Liver (tissue), 9 donors: Measurements from ENCODE around the gene MAP6D1. TPM values are rescaled to one million over a fixed set of nuclear protein-coding genes. Genes with fewer than 3 reads are reported as not detected.

Experiments
- DNase-seq: peaks from one replicate; pipeline ENCODE4 v3.0.0-alpha.2; 2017; ENCODE audit warnings: low spot score
- H3K27ac ChIP-seq, 2 donors: one replicate each; pipeline ENCODE4 v1.7.0; 2013; ENCODE audit warnings: inconsistent platforms in 2 of 2, low read length in 2 of 2, control low read depth in 1 of 2, low read depth in 1 of 2, mild to moderate bottlenecking in 1 of 2
- H3K27me3 ChIP-seq, 4 donors: one replicate each; pipeline versions ENCODE4 v1.6.1 to v1.7.0; 2013; ENCODE audit warnings: low read length in 3 of 4, inconsistent platforms in 1 of 4, mild to moderate bottlenecking in 1 of 4, moderate library complexity in 1 of 4; ENCODE audit not compliant: control insufficient read depth in 4 of 4, insufficient read depth in 4 of 4
- H3K36me3 ChIP-seq, 4 donors: one replicate each; pipeline versions ENCODE4 v1.6.1 to v1.7.0; 2013; ENCODE audit warnings: low read length in 3 of 4, mild to moderate bottlenecking in 3 of 4, low read depth in 1 of 4, moderate library complexity in 1 of 4; ENCODE audit not compliant: control insufficient read depth in 4 of 4, insufficient read depth in 3 of 4
- H3K4me1 ChIP-seq, 4 donors: one replicate each; pipeline versions ENCODE4 v1.6.1 to v1.7.0; 2013; ENCODE audit warnings: low read length in 3 of 4, mild to moderate bottlenecking in 3 of 4, moderate library complexity in 1 of 4; ENCODE audit not compliant: control insufficient read depth in 4 of 4, insufficient read depth in 4 of 4
- H3K4me3 ChIP-seq, 3 donors: one replicate each; pipeline versions ENCODE4 v1.6.1 to v1.7.0; 2013; ENCODE audit warnings: low read length in 3 of 3, control low read depth in 1 of 3, low read depth in 1 of 3, mild to moderate bottlenecking in 1 of 3
- H3K9ac ChIP-seq, 2 donors: one replicate each; pipeline ENCODE4 v1.7.0; 2013; ENCODE audit warnings: low read length in 2 of 2, mild to moderate bottlenecking in 2 of 2, moderate library complexity in 2 of 2, control low read depth in 1 of 2, low read depth in 1 of 2
- H3K9me3 ChIP-seq, 4 donors: one replicate each; pipeline versions ENCODE4 v1.6.1 to v1.7.0; 2013; ENCODE audit warnings: low read length in 3 of 4; ENCODE audit not compliant: control insufficient read depth in 4 of 4
- EGR1 ChIP-seq, 2 donors: IDR thresholded peaks; 2 replicates each; pipeline ENCODE4 v1.6.1; 2016 to 2018; ENCODE audit warnings: antibody characterized with exemption in 2 of 2, low read depth in 2 of 2
- FOXA2 ChIP-seq: IDR thresholded peaks from 2 replicates; pipeline ENCODE4 v1.6.1; 2016; ENCODE audit warnings: antibody characterized with exemption
- HNF4A ChIP-seq, 2 donors: conservative IDR thresholded peaks; 2 replicates each; pipeline ENCODE4 v1.6.1; 2016; ENCODE audit warnings: antibody characterized with exemption in 2 of 2, mild to moderate bottlenecking in 2 of 2
- HNF4G ChIP-seq: IDR thresholded peaks from 2 replicates; pipeline ENCODE4 v1.6.1; 2016; ENCODE audit warnings: antibody characterized with exemption
- JUND ChIP-seq, 2 donors: IDR thresholded peaks; 2 replicates each; pipeline ENCODE4 v1.6.1; 2016; ENCODE audit warnings: antibody characterized with exemption in 2 of 2
- NR2F2 ChIP-seq: IDR thresholded peaks from 2 replicates; pipeline ENCODE4 v1.6.1; 2016; ENCODE audit warnings: antibody characterized with exemption
- RAD21 ChIP-seq, 2 donors: IDR thresholded peaks; 2 replicates each; pipeline ENCODE4 v1.6.1; 2016; ENCODE audit warnings: antibody characterized with exemption in 2 of 2, mild to moderate bottlenecking in 2 of 2
- RXRA ChIP-seq, 2 donors: IDR thresholded peaks; 2 replicates each; pipeline ENCODE4 v1.6.1; 2017 to 2018; ENCODE audit warnings: antibody characterized with exemption in 2 of 2, mild to moderate bottlenecking in 1 of 2
- SP1 ChIP-seq: IDR thresholded peaks from 2 replicates; pipeline ENCODE4 v1.6.1; 2018; ENCODE audit warnings: antibody characterized with exemption, mild to moderate bottlenecking
- TAF1 ChIP-seq: conservative IDR thresholded peaks from 2 replicates; pipeline ENCODE4 v1.6.1; 2016; ENCODE audit warnings: antibody characterized with exemption, mild to moderate bottlenecking
- WGBS: extraction: QIAGEN DNeasy Blood & Tissue Kit; methylation state at CpG from one replicate; pipeline ENCODE4 v1.1.7; 2013; 5-methylcytosine and 5-hydroxymethylcytosine counted together
- polyA plus RNA-seq, 2 donors: library from polyadenylated mRNA; stranded (reverse) in 1 of 2; unstranded in 1 of 2; fragments of 200-250 nt in 1 of 2; fragments of >200 nt in 1 of 2; fragmentation: Nextera tagmentation in 1 of 2; extraction: Ambion mirVana in 1 of 2; gene quantifications; one replicate each; pipeline versions ENCODE4 v1.2.1 to v1.2.3, GENCODE V29; 2013 to 2015
- total RNA-seq, 2 donors: library from RNA; depleted of rRNA; stranded (reverse); fragments of >200 nt; gene quantifications; one replicate each; pipeline ENCODE4 v1.2.3, GENCODE V29; 2014
- TF ChIP-seq, protein P1 (sequence below): IDR thresholded peaks from 2 replicates; pipeline ENCODE4 v1.6.1; 2016; ENCODE audit warnings: antibody characterized with exemption
- TF ChIP-seq, protein P2 (sequence below): IDR thresholded peaks from 2 replicates; pipeline ENCODE4 v1.6.1; 2016; ENCODE audit warnings: antibody characterized with exemption, mild to moderate bottlenecking
- TF ChIP-seq, protein P3 (sequence below): IDR thresholded peaks from 2 replicates; pipeline ENCODE4 v1.6.1; 2016; ENCODE audit warnings: antibody characterized with exemption
- donor health status: healthy.
- donor health status: healthy.
- donor health status: healthy.
- donor health status: healthy.
- donor health status: healthy.

Gene MAP6D1
- total and polyA plus RNA-seq, 4 donors: 0.06 to 0.33 (median 0.19) TPM; not detected in 1

DNA sequence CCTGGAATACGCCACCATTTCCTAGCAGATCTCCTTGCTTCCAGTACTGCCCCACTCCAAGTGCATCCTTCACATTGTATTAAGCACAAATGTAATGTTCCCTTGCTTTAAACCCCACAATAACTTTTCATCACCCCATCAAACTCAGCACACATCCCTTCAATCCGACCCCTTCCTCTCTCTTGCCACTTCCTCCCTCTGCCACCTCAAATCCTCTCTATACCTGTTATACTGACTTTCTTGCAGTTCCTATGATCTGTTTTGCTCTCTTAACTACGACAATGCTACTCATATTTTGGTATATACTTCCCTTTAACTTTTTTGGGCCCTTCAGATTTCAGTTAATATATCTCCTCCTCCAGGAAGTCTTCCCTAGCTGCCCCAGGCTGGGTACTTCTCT lies 45.2 kb upstream of the MAP6D1 start:
- Histone ChIP-seq H3K4me3 (no peak overlapping the region), H3K9me3 (no peaks in the 10 kb centered on the region), H3K36me3 (peaks cover 0 to 18% (median 9%) of the 10 kb centered on the region in 4 donors), H3K27ac (no peak overlapping the region), H3K27me3 (no peaks in the 10 kb centered on the region), H3K9ac (no peak overlapping the region), H3K4me1 (peaks cover 0 to 10% (median 4%) of the 10 kb centered on the region in 4 donors)
- TF ChIP-seq TAF1 (no peak), HNF4G (no peak), HNF4A (conservative IDR thresholded peaks at IDR 0.05) (no peak), SP1 (no peak), NR2F2 (no peak)
- TF ChIP-seq, protein P1, sequence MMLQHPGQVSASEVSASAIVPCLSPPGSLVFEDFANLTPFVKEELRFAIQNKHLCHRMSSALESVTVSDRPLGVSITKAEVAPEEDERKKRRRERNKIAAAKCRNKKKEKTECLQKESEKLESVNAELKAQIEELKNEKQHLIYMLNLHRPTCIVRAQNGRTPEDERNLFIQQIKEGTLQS: no peak
- TF ChIP-seq, protein P2, sequence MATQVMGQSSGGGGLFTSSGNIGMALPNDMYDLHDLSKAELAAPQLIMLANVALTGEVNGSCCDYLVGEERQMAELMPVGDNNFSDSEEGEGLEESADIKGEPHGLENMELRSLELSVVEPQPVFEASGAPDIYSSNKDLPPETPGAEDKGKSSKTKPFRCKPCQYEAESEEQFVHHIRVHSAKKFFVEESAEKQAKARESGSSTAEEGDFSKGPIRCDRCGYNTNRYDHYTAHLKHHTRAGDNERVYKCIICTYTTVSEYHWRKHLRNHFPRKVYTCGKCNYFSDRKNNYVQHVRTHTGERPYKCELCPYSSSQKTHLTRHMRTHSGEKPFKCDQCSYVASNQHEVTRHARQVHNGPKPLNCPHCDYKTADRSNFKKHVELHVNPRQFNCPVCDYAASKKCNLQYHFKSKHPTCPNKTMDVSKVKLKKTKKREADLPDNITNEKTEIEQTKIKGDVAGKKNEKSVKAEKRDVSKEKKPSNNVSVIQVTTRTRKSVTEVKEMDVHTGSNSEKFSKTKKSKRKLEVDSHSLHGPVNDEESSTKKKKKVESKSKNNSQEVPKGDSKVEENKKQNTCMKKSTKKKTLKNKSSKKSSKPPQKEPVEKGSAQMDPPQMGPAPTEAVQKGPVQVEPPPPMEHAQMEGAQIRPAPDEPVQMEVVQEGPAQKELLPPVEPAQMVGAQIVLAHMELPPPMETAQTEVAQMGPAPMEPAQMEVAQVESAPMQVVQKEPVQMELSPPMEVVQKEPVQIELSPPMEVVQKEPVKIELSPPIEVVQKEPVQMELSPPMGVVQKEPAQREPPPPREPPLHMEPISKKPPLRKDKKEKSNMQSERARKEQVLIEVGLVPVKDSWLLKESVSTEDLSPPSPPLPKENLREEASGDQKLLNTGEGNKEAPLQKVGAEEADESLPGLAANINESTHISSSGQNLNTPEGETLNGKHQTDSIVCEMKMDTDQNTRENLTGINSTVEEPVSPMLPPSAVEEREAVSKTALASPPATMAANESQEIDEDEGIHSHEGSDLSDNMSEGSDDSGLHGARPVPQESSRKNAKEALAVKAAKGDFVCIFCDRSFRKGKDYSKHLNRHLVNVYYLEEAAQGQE: no peak
- WGBS: 89% methylated on average over 3 of the region's 3 CpGs
- DNase-seq: no peak

DNA sequence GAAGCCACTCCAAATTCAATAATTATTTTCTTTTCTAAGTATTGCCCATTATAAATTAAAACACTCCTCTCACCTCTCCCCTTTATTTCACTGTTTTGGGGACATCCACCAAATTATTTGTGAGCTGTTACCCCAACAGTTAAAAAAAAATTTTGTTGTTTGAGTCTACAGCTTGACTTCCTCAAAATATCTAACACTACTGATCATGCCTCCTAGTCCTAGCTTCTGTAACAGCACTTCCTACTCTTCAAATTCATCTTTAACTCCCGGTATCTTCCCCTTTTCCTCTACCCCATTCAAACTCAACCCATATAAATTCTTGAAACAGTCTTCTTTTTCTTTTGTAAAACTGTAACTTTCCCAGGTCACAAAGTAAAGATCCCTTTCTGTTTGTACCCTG lies 43.4 kb upstream of the MAP6D1 start:
- no peaks in the 10 kb centered on the region for H3K9me3 ChIP-seq
- peaks cover 0 to under 1% (median 0%) of the 10 kb centered on the region in 4 donors for H3K4me1 ChIP-seq
- DNase-seq: no peak
- peaks cover 4 to 31% (median 15%) of the 10 kb centered on the region in 4 donors for H3K36me3 ChIP-seq
- H3K27ac ChIP-seq: no peak overlapping the region
- no peak overlapping the region for H3K4me3 ChIP-seq
- 83% methylated on average over 1 of the region's 1 CpG for WGBS
- TF ChIP-seq EGR1 (IDR thresholded peaks at IDR 0.05; ENCODE audit: low read depth in 2 of 2): no peak
- TF ChIP-seq SP1: no peak
- no peak for TF ChIP-seq NR2F2
- no peak for TF ChIP-seq RXRA (IDR thresholded peaks at IDR 0.05)
- TF ChIP-seq FOXA2: no peak
- no peak for TF ChIP-seq HNF4A (conservative IDR thresholded peaks at IDR 0.05)
- no peak for TF ChIP-seq RAD21 (IDR thresholded peaks at IDR 0.05)
- no peak overlapping the region for H3K9ac ChIP-seq
- no peaks in the 10 kb centered on the region for H3K27me3 ChIP-seq

DNA sequence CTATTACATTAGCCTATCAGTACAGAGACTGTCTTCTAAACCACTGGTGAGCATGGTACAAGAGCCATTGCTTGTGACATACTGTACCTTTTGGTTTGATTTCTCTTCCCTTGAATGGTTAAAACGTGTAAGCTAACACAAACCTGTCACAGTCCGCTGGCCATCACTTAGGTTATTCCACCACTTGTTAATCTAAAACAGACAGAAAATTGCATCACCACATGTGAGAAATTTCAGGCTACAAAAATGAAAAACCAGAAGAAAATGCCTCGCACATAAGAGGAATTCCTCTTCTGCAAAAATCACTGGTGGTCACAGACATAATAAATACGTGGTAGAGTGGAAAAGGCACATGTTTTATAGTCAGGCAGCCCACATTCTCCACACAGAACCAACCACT lies 37.2 kb upstream of the MAP6D1 start:
- Histone ChIP-seq H3K4me1 (no peaks in the 10 kb centered on the region), H3K4me3 (no peak overlapping the region), H3K36me3 (peaks cover 13 to 67% (median 42%) of the 10 kb centered on the region in 4 donors), H3K9me3 (no peaks in the 10 kb centered on the region), H3K27ac (no peak overlapping the region), H3K27me3 (no peaks in the 10 kb centered on the region), H3K9ac (no peak overlapping the region)
- 88% methylated on average over 4 of the region's 4 CpGs for WGBS
- DNase-seq: no peak
- TF ChIP-seq JUND (IDR thresholded peaks at IDR 0.05): no peak
- no peak for TF ChIP-seq NR2F2
- TF ChIP-seq, protein P3, sequence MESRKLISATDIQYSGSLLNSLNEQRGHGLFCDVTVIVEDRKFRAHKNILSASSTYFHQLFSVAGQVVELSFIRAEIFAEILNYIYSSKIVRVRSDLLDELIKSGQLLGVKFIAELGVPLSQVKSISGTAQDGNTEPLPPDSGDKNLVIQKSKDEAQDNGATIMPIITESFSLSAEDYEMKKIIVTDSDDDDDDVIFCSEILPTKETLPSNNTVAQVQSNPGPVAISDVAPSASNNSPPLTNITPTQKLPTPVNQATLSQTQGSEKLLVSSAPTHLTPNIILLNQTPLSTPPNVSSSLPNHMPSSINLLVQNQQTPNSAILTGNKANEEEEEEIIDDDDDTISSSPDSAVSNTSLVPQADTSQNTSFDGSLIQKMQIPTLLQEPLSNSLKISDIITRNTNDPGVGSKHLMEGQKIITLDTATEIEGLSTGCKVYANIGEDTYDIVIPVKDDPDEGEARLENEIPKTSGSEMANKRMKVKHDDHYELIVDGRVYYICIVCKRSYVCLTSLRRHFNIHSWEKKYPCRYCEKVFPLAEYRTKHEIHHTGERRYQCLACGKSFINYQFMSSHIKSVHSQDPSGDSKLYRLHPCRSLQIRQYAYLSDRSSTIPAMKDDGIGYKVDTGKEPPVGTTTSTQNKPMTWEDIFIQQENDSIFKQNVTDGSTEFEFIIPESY: no peak
- TF ChIP-seq TAF1: no peak
- TF ChIP-seq, protein P2: no peak
